Suprapubic skin (tissue), 4 donors: Measurements from ENCODE around the gene DDO. TPM values are rescaled to one million over a fixed set of nuclear protein-coding genes. Genes with fewer than 3 reads are reported as not detected.

Experiments
- DNase-seq, 2 donors: peaks; one replicate each; pipeline ENCODE4 v3.0.0-alpha.2; 2019; ENCODE audit warnings: low spot score in 2 of 2
- H3K27ac ChIP-seq: fragments of 200-600 bp; sonication (generic); one replicate; pipeline ENCODE4 v1.5.1; 2019
- H3K27me3 ChIP-seq: fragments of 200-600 bp; sonication (generic); one replicate; pipeline ENCODE4 v1.5.1; 2019
- H3K36me3 ChIP-seq: fragments of 200-600 bp; sonication (generic); one replicate; pipeline ENCODE4 v1.5.1; 2019
- H3K4me1 ChIP-seq: fragments of 200-600 bp; sonication (generic); one replicate; pipeline ENCODE4 v1.5.1; 2019
- H3K4me3 ChIP-seq: fragments of 200-600 bp; sonication (generic); one replicate; pipeline ENCODE4 v1.5.1; 2019; ENCODE audit warnings: mild to moderate bottlenecking
- H3K9me3 ChIP-seq: fragments of 200-600 bp; sonication (generic); one replicate; pipeline ENCODE4 v1.5.1; 2019
- EP300 ChIP-seq: sonication (generic); formaldehyde crosslinking; IDR thresholded peaks from one replicate; pipeline ENCODE4 v1.6.1; 2017; ENCODE audit warnings: antibody characterized with exemption
- POLR2A ChIP-seq, 2 donors: fragments of 450-650 bp; IDR thresholded peaks; one replicate each; pipeline ENCODE4 v1.6.1; 2017; ENCODE audit warnings: antibody characterized with exemption in 2 of 2, mild to moderate bottlenecking in 2 of 2, moderate library complexity in 2 of 2
- POLR2AphosphoS5 ChIP-seq, 3 donors: sonication (generic); formaldehyde crosslinking; IDR thresholded peaks; one replicate each; pipeline ENCODE4 v1.6.1; 2017; ENCODE audit warnings: antibody characterized with exemption in 3 of 3
- WGBS: methylation state at CpG from one replicate; pipeline ENCODE4 v1.1.5; 2018; 5-methylcytosine and 5-hydroxymethylcytosine counted together
- total RNA-seq, 4 donors: library from RNA; depleted of rRNA; stranded (reverse); fragments of >200 nt; gene quantifications; one replicate each; pipeline ENCODE4 v1.1.0, GENCODE V29; 2016
- TF ChIP-seq, protein P1 (sequence below), 2 donors: fragments of 200-600 bp in 1 of 2; fragments of 450-650 bp in 1 of 2; sonication (generic) in 1 of 2; IDR thresholded peaks; one replicate each; pipeline ENCODE4 v1.5.1; 2016 to 2019; ENCODE audit warnings: antibody characterized with exemption in 2 of 2, mild to moderate bottlenecking in 1 of 2, moderate library complexity in 1 of 2

Gene DDO
- total RNA-seq, 4 donors from 2014 or later = 0.81 to 1.1 TPM; not detected in 2

DNA sequence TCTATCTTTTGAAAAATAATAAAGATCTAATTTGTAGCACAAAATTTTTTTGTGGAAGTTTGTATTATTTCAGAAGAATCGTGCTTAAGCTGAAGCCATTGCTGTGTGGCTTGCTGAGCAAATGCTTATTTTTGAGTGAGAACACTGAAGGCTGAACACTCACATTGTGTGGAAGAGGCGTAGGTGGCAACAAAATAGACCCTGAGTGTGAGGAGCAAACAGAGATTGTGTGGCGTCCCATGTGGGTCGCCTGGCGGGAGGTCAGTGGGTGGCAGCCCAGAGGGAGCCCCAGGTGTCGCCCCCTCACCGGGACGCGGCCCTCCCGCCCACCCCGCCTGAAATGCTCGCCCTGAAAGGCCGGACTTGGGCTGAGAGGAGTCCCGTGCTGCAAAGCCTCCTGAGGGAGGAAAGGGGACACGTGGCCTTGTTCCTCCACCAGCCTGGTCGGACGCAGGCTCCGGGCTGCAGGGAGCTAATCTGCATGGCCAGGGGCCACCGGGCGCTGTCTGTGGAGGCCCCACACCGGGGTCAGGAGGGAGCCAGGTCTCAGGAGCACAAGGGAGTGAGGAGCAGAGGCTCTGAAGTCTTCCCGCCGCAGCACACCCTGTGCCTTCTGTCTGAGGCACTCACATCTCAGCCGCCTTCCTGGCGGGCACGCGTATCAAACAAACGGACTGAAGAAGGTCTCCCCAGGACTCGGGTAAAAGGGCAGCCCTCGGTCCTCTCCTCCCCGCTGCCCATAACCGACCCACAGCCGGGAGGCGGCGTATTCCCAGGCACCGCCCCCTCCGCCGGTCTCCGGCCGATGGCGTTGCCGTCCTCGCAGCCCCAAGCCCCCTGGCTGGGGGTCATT is 15.9 kb downstream of the DDO start:
- H3K9me3 ChIP-seq = no peaks in the 10 kb centered on the region
- H3K27me3 ChIP-seq = no peaks in the 10 kb centered on the region
- H3K4me1 ChIP-seq = peaks cover 11% of the 10 kb centered on the region
- H3K36me3 ChIP-seq = no peaks in the 10 kb centered on the region
- H3K27ac ChIP-seq = no peak overlapping the region
- DNase-seq = no peak
- TF ChIP-seq EP300 (no peak), POLR2AphosphoS5 (IDR thresholded peaks at IDR 0.05) (no peak), POLR2A (IDR thresholded peaks at IDR 0.05) (no peak)
- TF ChIP-seq, protein P1, sequence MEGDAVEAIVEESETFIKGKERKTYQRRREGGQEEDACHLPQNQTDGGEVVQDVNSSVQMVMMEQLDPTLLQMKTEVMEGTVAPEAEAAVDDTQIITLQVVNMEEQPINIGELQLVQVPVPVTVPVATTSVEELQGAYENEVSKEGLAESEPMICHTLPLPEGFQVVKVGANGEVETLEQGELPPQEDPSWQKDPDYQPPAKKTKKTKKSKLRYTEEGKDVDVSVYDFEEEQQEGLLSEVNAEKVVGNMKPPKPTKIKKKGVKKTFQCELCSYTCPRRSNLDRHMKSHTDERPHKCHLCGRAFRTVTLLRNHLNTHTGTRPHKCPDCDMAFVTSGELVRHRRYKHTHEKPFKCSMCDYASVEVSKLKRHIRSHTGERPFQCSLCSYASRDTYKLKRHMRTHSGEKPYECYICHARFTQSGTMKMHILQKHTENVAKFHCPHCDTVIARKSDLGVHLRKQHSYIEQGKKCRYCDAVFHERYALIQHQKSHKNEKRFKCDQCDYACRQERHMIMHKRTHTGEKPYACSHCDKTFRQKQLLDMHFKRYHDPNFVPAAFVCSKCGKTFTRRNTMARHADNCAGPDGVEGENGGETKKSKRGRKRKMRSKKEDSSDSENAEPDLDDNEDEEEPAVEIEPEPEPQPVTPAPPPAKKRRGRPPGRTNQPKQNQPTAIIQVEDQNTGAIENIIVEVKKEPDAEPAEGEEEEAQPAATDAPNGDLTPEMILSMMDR (IDR thresholded peaks at IDR 0.05) = no peak
- H3K4me3 ChIP-seq = peak overlapping the region; percentile 37
- 67% methylated on average over 18 of the region's 43 CpGs for WGBS

- Histone ChIP-seq H3K36me3 (no peaks in the 10 kb centered on the region), H3K4me1 (peaks cover 11% of the 10 kb centered on the region), H3K27me3 (no peaks in the 10 kb centered on the region), H3K9me3 (no peaks in the 10 kb centered on the region), H3K27ac (no peak overlapping the region), H3K4me3 (no peak overlapping the region)
- DNase-seq = no peak
- TF ChIP-seq EP300 = no peak
- TF ChIP-seq POLR2AphosphoS5 (IDR thresholded peaks at IDR 0.05) = no peak
- no peak for TF ChIP-seq POLR2A (IDR thresholded peaks at IDR 0.05)
- TF ChIP-seq, protein P1 (IDR thresholded peaks at IDR 0.05) = no peak
- 86% methylated on average over 4 of the region's 4 CpGs for WGBS
Observed at GRCh38 chr6:110398778-110399177, 16.6 kb downstream of the DDO start.

GRCh38 chr6:110395221-110395620 is 20.2 kb downstream of the DDO start:
- Histone ChIP-seq H3K27me3 (no peaks in the 10 kb centered on the region), H3K4me1 (peaks cover 10% of the 10 kb centered on the region), H3K27ac (no peak overlapping the region), H3K4me3 (no peak overlapping the region), H3K36me3 (no peaks in the 10 kb centered on the region), H3K9me3 (no peaks in the 10 kb centered on the region)
- TF ChIP-seq POLR2AphosphoS5 (IDR thresholded peaks at IDR 0.05) (no peak), POLR2A (IDR thresholded peaks at IDR 0.05) (no peak), EP300 (no peak)
- TF ChIP-seq, protein P1 (IDR thresholded peaks at IDR 0.05) = no peak
- DNase-seq = no peak
- 68% methylated on average over 4 of the region's 4 CpGs for WGBS

- TF ChIP-seq, protein P1 (IDR thresholded peaks at IDR 0.05) = no peak
- TF ChIP-seq EP300 = no peak
- no peak for TF ChIP-seq POLR2AphosphoS5 (IDR thresholded peaks at IDR 0.05)
- no peak for TF ChIP-seq POLR2A (IDR thresholded peaks at IDR 0.05)
- no peak overlapping the region for H3K27ac ChIP-seq
- peaks cover 3% of the 10 kb centered on the region for H3K4me1 ChIP-seq
- no peaks in the 10 kb centered on the region for H3K27me3 ChIP-seq
- H3K9me3 ChIP-seq = no peaks in the 10 kb centered on the region
- no peaks in the 10 kb centered on the region for H3K36me3 ChIP-seq
- no peak overlapping the region for H3K4me3 ChIP-seq
- WGBS = 96% methylated on average over 4 of the region's 4 CpGs
- no peak for DNase-seq
Observed at GRCh38 chr6:110394409-110394808, 21.0 kb downstream of the DDO start.

GRCh38 chr6:110392727-110393126 is 22.6 kb downstream of the DDO start:
- TF ChIP-seq, protein P1 (IDR thresholded peaks at IDR 0.05) = no peak
- TF ChIP-seq POLR2AphosphoS5 (IDR thresholded peaks at IDR 0.05) = no peak
- TF ChIP-seq POLR2A (IDR thresholded peaks at IDR 0.05) = no peak
- TF ChIP-seq EP300 = no peak

More at GRCh38 chr6:110392727-110393126, 22.6 kb downstream of the DDO start:
- no peaks in the 10 kb centered on the region for H3K4me1 ChIP-seq
- H3K4me3 ChIP-seq = no peak overlapping the region
- DNase-seq = no peak
- 87% methylated on average over 6 of the region's 9 CpGs for WGBS
- no peaks in the 10 kb centered on the region for H3K27me3 ChIP-seq
- H3K27ac ChIP-seq = no peak overlapping the region
- H3K9me3 ChIP-seq = no peaks in the 10 kb centered on the region
- H3K36me3 ChIP-seq = no peaks in the 10 kb centered on the region
